ENCODE measurements around the gene GJE1. TPM values are rescaled to one million over a fixed set of nuclear protein-coding genes. Genes with fewer than 3 reads are reported as not detected.

The GJE1 gene
- total RNA-seq, 2 donors from 2014 or later, result not detected

DNA sequence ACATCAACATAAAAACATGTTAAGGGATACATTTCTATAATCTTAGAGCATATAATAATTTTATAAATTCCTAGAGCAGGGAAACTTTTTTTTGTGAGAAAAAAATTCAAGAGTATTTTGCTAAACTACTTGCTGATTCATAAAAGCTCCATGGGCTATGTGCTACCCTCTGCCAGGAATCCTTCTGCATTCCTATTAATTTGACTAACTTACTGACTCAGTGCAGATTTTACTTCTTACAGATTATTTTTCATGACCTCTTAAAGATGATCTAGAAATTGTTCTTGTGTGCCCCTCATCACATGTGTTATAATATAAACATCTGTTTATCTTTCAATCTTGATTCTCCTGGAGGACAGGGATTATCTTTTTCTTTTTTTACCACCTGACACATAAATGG, 20.0 kb downstream of the GJE1 start:
- H3K27me3 ChIP-seq, result no peaks in the 10 kb centered on the region
- peaks cover 17% of the 10 kb centered on the region for H3K4me1 ChIP-seq
- H3K27ac ChIP-seq, result no peak overlapping the region
- H3K36me3 ChIP-seq (replicated peaks in 1 of 2; ENCODE audit: insufficient read depth in 1 of 2, low read depth in 2 of 2), result no peaks in the 10 kb centered on the region
- DNase-seq, result no peak
- intact Hi-C loops (cut with DNase I), result loop anchor here (10.0 kb wide), 1 partner anchor 232 kb away; no protein-coding TSS in a partner anchor
- no peak for TF ChIP-seq POLR2A (IDR thresholded peaks at IDR 0.05)
- TF ChIP-seq, protein P1, sequence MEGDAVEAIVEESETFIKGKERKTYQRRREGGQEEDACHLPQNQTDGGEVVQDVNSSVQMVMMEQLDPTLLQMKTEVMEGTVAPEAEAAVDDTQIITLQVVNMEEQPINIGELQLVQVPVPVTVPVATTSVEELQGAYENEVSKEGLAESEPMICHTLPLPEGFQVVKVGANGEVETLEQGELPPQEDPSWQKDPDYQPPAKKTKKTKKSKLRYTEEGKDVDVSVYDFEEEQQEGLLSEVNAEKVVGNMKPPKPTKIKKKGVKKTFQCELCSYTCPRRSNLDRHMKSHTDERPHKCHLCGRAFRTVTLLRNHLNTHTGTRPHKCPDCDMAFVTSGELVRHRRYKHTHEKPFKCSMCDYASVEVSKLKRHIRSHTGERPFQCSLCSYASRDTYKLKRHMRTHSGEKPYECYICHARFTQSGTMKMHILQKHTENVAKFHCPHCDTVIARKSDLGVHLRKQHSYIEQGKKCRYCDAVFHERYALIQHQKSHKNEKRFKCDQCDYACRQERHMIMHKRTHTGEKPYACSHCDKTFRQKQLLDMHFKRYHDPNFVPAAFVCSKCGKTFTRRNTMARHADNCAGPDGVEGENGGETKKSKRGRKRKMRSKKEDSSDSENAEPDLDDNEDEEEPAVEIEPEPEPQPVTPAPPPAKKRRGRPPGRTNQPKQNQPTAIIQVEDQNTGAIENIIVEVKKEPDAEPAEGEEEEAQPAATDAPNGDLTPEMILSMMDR (IDR thresholded peaks at IDR 0.05), result no peak
- no peaks in the 10 kb centered on the region for H3K9me3 ChIP-seq
- ATAC-seq, result no peak
- no peak overlapping the region for H3K4me3 ChIP-seq

- intact Hi-C loops (cut with DNase I), result loop anchor here (10.0 kb wide), 1 partner anchor 232 kb away; no protein-coding TSS in a partner anchor
- 23 to 41% methylated on average over 2 of the region's 2 CpGs for WGBS, 2 donors
- H3K27ac ChIP-seq, result no peak overlapping the region
- no peak for TF ChIP-seq POLR2A (IDR thresholded peaks at IDR 0.05)
- TF ChIP-seq, protein P1 (IDR thresholded peaks at IDR 0.05), result no peak
- H3K4me3 ChIP-seq, result no peak overlapping the region
- H3K27me3 ChIP-seq, result no peaks in the 10 kb centered on the region
- DNase-seq (no peak), ATAC-seq (no peak)
- no peaks in the 10 kb centered on the region for H3K36me3 ChIP-seq (replicated peaks in 1 of 2; ENCODE audit: insufficient read depth in 1 of 2, low read depth in 2 of 2)
- H3K9me3 ChIP-seq, result no peaks in the 10 kb centered on the region
- H3K4me1 ChIP-seq, result peaks cover 12% of the 10 kb centered on the region
Observed at GRCh38 chr6:142153196-142153595, 20.5 kb downstream of the GJE1 start.

- no peak for ATAC-seq
- WGBS, 2 donors, result 71 to 76% methylated on average over 1 of the region's 1 CpG
- peaks cover 1% of the 10 kb centered on the region for H3K4me1 ChIP-seq
- no peak for DNase-seq
- no peaks in the 10 kb centered on the region for H3K36me3 ChIP-seq (replicated peaks in 1 of 2; ENCODE audit: insufficient read depth in 1 of 2, low read depth in 2 of 2)
- no peak overlapping the region for H3K27ac ChIP-seq
- intact Hi-C loops (cut with DNase I), result loop anchor here (10.0 kb wide), 1 partner anchor 230 kb away; no protein-coding TSS in a partner anchor
- TF ChIP-seq, protein P1 (IDR thresholded peaks at IDR 0.05), result no peak
- TF ChIP-seq POLR2A (IDR thresholded peaks at IDR 0.05), result no peak
- H3K9me3 ChIP-seq, result no peaks in the 10 kb centered on the region
- H3K27me3 ChIP-seq, result no peaks in the 10 kb centered on the region
- H3K4me3 ChIP-seq, result no peak overlapping the region
Observed at GRCh38 chr6:142154336-142154735, 21.6 kb downstream of the GJE1 start.

- no peaks in the 10 kb centered on the region for H3K9me3 ChIP-seq
- no peaks in the 10 kb centered on the region for H3K36me3 ChIP-seq (replicated peaks in 1 of 2; ENCODE audit: insufficient read depth in 1 of 2, low read depth in 2 of 2)
- no peak overlapping the region for H3K4me3 ChIP-seq
- intact Hi-C loops (cut with DNase I), result loop anchor here (10.0 kb wide), 1 partner anchor 230 kb away; no protein-coding TSS in a partner anchor
- ATAC-seq, result no peak
- H3K27me3 ChIP-seq, result no peaks in the 10 kb centered on the region
- DNase-seq, result no peak
- WGBS, 2 donors, result 57 to 85% methylated on average over 3 of the region's 3 CpGs
- no peak overlapping the region for H3K27ac ChIP-seq
- TF ChIP-seq, protein P1 (IDR thresholded peaks at IDR 0.05), result no peak
- TF ChIP-seq POLR2A (IDR thresholded peaks at IDR 0.05), result no peak
- no peaks in the 10 kb centered on the region for H3K4me1 ChIP-seq
Observed at GRCh38 chr6:142155091-142155490, 22.4 kb downstream of the GJE1 start.
